ENCODE data around the gene RNF20.
"Not testable (repeated sequence)": the region's sequence is repeated elsewhere in the genome, so short reads cannot be mapped to it uniquely, and the experiment has no call there.

Gene RNF20

DNA sequence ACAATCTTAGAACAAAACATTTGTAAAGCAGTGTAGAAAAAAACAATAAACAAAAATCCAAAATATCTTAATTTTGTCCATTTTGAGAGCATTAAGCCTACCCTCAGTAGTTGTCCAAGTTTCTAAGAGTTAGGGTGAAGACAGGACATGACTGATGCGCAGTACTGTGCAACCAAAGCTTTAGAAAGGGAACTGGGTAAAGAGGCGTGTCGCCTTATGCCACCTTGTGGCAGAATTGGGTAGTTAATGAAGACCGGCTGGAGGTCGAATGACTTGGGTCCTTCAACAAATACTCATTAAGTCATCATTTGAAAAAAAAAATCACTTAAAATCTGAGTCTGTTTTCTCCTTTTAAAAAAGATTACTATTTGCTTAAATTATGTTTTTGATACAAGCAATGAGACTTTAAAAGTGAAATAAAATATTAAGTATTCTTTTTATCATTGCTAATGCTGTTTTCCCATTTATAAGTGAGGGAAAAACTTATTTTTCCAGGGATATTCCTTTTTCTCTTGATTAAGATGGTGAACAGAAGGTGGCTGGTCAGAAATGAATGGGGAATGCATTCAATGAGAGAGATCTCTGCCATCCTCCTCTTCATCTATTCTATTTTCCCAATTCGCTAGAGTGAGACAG is 3.5 kb upstream of the RNF20 start:
- DNase-seq (ENCODE audit: low spot score): peak; percentile 71

DNA sequence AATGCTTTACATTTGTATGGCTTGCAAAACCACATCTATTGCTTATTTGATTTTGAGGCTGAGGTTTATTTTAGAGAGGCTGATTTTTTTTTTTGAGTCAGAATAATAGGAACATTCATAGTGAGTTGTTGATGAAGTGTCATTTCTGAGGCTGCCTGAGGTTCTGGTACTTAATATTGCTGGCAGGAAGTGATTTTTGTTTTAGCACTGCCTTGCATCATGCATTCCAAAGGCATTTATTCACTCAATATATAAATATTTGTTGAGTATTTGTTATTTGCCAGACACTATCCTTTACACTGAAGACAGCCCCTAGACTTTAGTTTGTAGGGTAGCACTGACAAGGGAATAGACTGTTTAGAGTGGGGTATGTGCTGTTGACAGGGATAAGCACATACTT is 2.7 kb downstream of the RNF20 start:
- no peak for DNase-seq (ENCODE audit: low spot score)

DNA sequence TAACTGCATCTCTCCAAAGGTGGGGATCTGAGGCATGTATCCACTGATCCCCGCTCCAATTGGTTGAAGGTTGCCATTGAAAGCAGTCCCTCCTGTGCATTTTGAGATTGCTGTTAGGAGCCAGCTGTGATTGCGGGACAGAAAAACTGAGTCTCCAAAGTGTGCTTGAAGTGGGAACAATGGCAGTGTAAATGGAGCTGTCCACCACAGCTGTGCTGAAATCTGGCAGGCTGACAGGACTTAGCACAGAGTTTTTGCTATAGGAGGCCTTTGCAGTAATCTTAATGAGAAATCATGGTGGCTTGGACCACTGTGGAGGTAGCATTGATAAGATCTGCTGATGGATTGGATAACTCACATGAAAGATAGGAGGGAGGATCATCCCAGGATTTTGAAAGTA is 3.3 kb downstream of the RNF20 start:
- DNase-seq (ENCODE audit: low spot score): no peak

DNA sequence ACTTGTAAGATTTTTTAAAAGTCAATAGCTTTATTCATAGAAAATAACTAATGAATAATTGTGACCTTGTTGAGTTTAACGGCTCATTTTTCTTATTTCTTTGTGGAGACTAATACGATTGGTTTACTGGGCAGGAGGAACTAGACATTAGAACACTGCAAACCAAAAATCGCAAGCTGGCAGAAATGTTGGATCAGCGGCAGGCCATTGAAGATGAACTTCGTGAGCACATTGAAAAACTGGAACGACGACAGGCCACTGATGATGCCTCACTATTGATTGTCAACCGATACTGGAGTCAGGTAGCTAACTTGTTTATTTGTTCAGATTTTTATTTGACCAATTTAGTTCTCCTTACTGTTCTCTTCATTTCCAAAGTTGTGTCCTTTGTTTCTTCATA is 6.4 kb downstream of the RNF20 start:
- DNase-seq (ENCODE audit: low spot score): no peak

DNA sequence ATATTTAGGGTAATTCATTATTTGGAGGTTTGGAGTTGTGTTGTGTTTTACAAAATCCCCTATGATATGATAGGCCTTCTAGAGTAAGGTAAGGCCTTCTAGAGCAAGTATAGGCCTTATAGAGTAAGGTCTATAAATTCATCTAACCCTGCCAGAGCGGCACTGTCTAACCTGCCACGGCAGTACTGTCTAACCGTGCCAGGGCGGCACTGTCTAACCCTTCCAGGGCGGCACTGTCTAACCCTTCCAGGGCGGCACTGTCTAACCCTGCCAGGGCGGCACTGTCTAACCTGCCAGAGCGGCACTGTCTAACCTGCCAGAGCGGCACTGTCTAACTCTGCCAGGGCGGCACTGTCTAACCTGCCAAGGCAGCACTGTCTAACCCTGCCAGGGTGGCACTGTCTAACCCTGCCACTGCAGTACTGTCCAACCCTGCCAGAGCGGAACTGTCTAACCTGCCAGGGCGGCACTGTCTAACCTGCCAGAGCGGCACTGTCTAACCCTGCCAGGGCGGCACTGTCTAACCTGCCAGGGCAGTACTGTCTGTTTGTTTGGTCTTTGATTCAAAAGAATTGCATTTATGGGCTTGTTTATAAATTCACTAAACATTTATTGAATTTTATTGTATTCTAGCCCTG is 9.6 kb downstream of the RNF20 start:
- no peak for DNase-seq (ENCODE audit: low spot score)

DNA sequence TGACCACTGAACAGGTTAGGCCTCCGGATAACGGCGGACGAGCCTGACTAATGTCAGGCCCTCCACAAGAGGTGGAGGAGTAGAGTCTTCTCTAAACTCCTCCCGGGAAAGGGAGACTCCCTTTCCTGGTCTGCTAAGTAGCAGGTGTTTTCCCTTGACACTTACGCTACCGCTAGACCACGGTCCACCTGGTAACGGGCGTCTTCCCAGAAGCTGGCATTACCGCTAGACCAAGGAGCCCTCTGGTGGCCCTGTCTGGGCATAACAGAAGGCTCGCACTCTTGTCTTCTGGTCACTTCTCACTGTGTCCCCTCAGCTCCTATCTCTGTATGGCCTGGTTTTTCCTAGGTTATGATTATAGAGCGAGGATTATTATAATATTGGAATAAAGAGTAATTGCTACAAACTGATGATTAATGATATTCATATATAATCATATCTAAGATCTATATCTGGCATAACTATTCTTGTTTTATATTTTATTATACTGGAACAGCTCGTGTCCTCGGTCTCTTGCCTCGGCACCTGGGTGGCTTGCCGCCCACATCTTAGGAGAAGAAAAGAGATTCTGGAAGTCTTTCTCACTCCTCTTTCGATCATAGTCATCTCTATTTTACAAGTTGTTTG is 15.9 kb downstream of the RNF20 start:
- DNase-seq (ENCODE audit: low spot score): not testable (repeated sequence)

DNA sequence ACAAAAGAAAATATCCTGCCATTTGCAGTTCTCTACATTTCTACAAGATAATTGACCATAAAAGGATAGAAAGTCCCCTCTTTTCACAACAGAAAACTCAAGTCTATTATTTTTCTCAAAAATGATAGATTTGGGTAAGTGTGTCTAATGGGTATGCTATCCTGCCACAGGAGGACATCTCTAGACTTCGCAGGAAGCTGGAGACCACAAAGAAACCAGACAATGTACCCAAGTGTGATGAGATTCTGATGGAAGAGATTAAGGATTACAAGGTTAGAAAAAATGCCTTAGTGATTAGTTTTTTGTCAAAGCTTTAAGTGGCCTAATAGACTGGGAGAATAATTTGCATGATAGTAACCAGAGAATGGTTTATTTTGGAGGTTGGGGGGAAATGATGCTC is 28.1 kb downstream of the RNF20 start:
- DNase-seq (ENCODE audit: low spot score): no peak

DNA sequence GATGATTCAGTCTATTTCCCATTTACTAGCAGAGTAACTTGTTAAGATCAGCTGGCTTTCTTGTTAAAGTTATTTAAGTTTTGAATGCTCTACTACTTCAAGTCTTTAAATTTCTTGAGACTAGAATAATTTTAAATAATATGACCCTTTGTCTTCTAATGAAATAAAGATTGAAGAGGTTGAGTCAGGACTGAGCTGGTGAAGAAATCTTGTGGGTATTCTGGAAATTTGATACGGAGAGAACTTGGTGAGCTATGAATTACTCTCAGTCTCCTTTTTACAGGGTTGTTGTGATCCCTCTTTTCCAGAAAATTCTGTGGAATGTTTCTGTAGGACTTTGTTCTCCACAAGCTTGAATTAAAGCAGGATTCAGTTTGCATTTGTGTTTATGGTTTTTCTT is 29.3 kb downstream of the RNF20 start:
- DNase-seq (ENCODE audit: low spot score): no peak

DNA sequence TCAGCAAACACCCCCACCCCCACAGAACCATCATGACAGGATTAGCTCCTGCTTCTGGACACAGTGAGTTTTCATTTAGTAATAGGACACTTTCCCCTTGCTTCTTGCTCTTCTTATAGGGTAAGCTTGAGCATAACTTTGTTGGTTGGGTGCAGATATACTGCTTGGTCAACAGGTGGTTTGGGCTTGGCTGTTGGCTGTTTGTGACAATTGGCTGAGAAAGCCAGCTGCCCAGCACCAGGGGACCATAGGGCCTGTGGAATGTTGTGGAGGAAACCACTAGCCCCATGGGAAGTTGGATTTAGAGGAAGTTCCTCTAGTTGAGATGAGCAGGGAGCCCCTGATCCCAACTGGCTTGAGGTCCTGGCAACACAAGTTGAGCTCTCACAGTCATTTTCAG is 30.6 kb downstream of the RNF20 start:
- no peak for DNase-seq (ENCODE audit: low spot score)

DNA sequence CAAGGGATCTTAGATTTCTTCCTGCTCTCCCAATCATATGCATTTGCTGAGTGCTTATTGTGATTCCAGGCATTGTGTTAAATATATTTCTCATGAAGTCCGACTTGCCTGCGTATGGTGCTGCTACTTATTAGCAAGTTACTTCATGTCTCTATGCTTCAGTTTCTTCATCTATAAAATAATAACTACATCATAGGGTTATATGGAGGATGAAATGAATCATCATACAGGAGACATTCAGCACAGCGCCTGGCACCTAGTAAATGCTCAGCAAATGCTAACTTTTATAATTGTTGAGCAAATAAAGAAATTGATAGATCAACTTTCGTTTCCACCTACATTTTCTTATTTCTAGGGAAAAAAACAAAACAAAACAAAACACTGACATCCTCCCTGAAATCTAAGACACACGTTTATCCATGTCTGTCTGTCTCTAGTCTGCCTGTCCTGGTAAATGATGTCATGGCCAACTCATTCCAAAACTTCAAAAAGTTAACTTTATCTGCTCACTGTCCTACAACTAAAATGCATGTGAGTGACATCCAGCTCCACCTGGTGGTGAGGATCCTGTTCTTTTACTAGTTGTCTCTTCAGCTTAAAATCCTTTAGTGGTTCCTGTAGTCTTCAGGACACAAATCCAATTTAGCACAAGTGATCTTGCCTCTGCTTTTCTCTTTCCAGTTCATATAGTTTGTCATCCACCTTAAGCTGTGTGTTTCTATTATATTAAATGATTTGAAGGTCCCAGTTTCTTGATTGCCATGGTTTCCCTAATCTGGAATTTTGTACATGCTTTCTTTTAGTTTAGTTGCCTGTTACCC is 33.5 kb downstream of the RNF20 start:
- no peak for DNase-seq (ENCODE audit: low spot score)

DNA sequence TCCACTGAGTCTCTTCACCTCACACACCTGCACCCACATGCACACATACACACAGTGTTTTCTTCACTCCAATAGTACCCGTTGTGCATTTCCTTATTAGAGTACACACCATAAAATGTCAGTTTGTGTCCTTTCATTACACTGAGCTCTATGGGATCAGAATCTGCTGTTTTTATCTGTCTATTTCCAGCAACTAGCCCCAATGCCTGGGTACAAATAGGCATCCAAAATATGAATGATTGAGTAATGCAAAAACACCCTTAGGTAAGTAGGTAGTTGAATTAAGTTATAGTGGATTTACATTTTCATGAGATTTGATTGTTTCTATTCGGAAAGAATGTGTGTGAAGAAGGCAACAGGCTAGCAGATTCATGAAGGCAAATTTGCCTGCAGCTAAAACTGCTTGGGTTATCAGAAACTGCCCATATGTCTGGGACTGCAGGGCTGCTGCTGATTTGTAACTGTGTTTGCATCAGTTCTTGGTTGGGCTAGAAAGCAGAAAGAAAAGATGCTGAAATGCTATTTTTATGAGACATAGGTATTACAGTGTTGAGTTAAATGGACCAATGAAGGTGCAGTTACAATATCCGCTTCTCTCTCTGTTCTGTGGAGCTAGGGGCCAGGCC is 34.2 kb downstream of the RNF20 start:
- DNase-seq (ENCODE audit: low spot score): no peak

DNA sequence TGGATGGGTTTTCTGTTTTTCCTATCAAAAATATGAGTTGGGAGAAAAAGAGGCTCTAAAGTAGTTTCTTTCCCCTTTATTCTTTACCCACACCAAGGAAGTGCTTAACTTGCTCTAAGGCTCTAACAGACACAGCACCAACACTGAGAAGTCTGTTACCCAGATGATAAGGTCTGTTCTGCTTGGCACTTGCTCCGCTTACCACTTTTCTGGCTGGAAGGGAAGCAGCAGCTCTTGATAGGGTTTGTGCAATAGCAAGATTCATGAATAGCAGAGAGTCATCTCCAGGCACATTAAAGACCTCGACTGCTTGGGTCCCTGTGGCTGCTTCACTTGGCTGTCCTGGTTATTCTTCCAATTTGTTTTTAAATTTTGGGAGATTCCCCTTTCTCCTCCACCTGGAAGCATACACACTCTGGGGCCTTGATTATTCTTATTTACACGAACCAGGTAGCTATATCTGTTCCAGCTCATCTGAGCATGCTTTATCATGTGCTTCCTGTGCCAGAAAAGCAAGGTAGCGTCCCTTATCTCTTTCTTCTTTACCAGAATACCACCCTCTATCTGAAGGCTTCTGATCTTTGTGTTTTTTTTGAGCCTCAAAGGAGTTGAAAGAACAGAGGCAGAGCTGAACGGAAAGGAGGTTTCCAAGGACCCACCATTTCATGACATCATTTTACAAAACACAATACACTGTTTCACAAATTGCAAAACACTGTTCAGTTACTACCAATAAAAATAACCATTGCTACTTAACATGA is 36.3 kb downstream of the RNF20 start:
- DNase-seq (ENCODE audit: low spot score): no peak

DNA sequence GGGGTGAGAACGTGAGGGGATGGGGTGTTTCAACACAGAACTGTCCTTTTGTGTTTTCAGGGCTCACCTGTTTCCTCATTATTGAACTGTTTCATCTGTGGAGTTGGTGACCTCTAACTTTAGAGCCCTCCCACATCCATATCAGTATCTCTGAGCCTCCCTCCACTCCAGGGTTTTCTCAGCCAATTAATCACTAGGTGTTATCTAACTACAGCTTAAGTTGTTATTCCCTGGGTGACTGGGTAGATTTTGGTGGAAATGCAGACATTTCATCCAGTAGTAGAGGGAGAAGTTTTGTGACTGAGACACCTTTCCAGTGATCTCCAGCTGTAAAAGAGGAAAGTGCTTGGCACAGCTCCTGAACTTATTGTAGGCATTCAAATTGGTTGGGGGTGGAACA is 37.5 kb downstream of the RNF20 start:
- DNase-seq (ENCODE audit: low spot score): no peak

DNA sequence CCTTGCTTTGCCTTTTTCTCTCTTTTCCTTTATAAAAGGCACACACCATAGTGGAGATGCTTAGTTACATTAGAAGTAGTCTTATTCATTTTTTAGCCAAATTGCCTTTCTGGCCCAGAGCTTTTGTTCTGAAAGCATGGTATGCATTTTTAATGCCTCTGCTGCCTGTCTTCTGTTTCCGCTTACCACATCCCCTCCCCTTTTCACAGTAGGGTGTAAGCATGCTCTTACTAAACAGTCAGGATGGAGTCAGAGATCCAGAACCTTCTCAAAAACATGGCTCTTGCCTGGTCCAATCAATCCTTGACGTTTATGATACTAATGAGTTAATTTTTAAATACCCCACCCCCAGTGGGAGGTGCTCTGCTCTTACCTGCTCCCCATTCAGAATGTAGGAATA is 38.7 kb downstream of the RNF20 start:
- DNase-seq (ENCODE audit: low spot score): no peak

DNA sequence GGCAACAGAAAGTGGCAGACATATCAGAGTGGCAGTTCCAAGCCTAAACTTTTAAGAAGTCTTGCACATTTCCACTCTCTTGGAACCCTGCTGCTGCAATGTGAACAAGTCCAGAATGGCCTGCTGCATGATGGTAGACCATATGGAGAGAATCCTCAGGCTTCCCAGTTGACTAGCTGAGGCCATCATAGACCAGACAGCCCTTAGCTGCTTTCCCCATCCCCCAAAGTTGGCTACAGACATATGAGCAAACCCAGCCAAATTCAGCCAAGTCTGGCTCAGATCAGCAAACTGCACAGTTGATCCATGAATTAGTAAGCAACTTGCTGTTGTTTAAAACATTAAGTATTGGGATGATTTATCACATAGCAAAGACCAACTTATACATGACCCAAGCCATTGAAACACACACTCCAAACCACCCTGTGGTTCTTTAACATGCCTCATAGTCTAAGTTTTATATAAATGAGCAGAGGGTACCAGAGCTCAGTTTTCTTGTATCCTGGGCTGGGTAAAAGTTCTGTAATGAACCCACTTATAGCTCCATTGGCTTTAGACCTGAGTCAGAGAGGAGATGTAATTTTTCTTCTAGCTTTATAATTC is 41.2 kb downstream of the RNF20 start:
- no peak for DNase-seq (ENCODE audit: low spot score)

DNA sequence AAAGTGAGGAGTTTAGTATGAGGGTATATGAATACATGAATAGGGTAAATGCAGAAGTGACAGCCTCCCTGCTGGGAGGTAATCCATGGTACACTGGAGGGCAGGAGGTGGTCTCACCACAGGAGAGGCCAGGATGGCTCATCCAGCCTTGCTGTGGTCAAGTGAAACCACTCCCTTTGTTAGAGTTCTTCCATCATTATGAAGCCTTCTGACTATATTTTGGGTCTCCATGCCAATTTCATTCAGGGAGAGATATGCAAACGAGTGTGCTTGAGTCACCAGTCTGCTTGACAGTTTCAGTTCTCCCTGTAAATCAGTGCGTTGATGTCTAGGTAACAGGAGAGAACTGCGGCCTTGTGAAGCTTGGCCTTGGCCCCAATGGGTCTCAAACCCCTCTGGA is 44.7 kb downstream of the RNF20 start:
- DNase-seq (ENCODE audit: low spot score): no peak

DNA sequence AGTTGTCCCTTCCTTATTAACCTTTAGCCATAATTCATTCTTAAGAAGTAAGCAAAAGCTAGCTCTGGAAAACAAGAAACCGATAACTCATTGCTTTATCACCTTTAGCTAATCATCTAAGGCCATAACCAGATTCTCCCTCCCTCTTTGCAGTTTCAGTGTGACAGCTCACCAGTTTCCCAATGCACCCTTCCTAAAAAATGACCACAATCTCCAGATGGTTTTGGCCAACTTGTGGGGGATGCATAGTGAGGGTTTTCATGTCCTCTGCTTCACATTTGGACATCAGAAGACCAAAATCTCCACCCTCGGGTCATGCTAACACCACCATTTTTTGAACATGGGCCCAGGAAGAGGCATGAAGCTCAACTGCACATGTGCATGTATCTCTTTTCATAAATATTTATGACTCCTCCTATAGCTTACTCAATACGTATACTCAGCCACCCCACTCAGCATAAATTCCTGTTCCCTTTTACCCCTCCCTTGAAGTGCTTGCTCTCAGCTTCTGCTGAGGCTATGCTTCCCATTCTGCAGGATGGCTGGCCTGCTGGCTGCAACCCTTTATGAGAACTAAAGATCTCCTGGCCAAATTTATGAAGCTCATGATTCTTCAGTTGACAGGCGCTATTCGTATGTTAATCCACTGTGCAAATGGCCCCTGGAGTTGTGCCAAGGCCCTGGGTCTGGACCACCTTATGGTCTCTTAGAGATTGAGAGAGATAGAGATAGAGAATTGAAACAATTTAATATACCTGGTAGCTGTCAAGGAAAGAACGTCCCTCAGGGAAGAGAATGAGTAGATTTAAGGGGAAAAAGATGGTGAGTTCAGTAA is 46.3 kb downstream of the RNF20 start:
- peak; percentile 61 for DNase-seq (ENCODE audit: low spot score)

DNA sequence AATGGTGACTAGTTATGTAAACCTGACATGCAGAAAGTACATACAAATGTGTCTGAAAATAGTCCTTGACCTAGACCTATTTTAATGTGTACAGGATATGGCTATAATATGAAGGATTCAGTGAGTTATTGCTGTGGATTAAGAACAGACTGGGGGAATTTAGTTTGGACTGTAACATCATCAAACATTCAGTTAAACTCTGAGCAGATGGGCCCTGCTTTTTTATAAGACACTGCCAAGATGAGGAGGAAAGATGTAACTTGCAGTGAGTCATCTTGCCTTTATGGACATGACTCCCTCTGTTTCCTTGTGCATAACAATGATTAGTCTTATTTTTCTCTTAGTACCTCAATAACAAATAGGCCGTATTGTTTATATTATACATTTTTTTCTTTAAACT is 48.9 kb downstream of the RNF20 start:
- DNase-seq (ENCODE audit: low spot score): no peak

DNA sequence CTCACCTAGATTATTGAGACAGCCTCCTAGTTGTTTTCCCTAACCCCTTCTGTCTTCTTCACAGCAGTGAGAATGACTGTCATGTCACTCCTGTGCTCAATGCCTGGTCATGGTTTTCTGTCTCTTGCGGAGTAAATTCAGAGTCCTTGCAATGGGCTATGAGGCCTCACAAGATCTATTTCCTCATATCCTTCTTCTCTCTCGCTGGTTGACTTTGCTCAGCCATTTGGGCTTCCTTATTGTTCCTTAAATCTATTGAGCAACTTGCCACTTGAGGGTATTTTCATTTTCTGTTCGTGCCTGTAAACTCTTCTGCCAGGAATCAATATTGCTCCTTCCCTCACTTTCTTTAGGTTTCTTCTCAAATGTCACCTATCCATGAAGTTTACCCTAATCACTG is 52.1 kb downstream of the RNF20 start:
- no peak for DNase-seq (ENCODE audit: low spot score)

DNA sequence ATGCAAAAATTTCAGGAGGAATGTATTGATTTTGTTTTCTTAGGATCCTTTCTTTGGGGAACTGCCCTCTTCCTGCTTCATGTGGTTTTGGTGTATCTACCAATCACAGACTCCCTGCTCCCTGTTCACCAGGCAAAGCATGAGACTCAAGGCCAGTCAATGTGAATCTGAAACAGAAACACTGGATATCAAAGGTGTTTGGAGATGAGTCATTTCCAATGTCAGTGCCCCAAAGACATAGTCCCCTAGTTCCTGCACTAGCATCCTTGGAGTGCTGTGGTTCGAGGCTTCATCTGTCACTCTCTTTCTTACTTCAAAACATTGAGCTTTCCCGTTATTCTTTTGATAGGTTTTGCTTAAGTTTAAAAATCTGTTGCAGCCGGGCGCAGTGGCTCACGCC is 53.0 kb downstream of the RNF20 start:
- DNase-seq (ENCODE audit: low spot score): no peak
